ENCODE data around the gene HTR3B. TPM values are rescaled to one million over a fixed set of nuclear protein-coding genes. Genes with fewer than 3 reads are reported as not detected.
A peak's percentile ranks its signal among the peaks of the same experiment; 100 is the strongest.

The HTR3B gene
- total and polyA plus RNA-seq, 2 donors (not counting 1 experiment from before 2014, with no cell fraction given), result not detected

- Mint-ChIP-seq H3K9me3 (ENCODE audit: insufficient read depth) (no peaks in the 10 kb centered on the region), H3K27ac (peak overlapping the region; percentile 98), H3K4me3 (peak overlapping the region; percentile 98), H3K27me3 (no peaks in the 10 kb centered on the region), H3K4me1 (peaks cover 51% of the 10 kb centered on the region)
- WGBS (ENCODE audit: insufficient coverage), result 76% methylated on average over 18 of the region's 24 CpGs
- Histone ChIP-seq H3K4me3 (ENCODE audit: control extremely low read depth in 1 of 5, extremely low read depth in 1 of 5, insufficient read depth in 1 of 5, low read depth in 2 of 5, low read length in 4 of 5) (peak overlapping the region; percentile 45 to 90 (median 80)), H4K20me1 (ENCODE audit: control insufficient read depth, insufficient read depth, low read length, poor library complexity, severe bottlenecking) (peaks cover 18% of the 10 kb centered on the region), H3K36me3 (replicated peaks in 1 of 2; ENCODE audit: control extremely low read depth in 1 of 2, control insufficient read depth in 1 of 2, extremely low read depth in 1 of 2, insufficient read depth in 2 of 2, low read length in 1 of 2) (peaks cover 2 to 10% of the 10 kb centered on the region in 2 experiments), H3K79me2 (ENCODE audit: control insufficient read depth, insufficient read depth, low read length) (peaks cover 28% of the 10 kb centered on the region), H3K9me3 (ENCODE audit: control extremely low read depth in 1 of 3, control insufficient read depth in 2 of 3, insufficient read depth in 1 of 3, low read length in 2 of 3) (peaks cover 0 to 14% (median 0%) of the 10 kb centered on the region in 3 donors), H2AFZ (ENCODE audit: insufficient read depth, low read depth, low read length, poor library complexity, severe bottlenecking) (peak overlapping the region; percentile 89), H3K27ac (ENCODE audit: low read length in 2 of 2) (peak overlapping the region; percentile 76 to 87), H3K4me2 (replicated peaks; ENCODE audit: low read depth, low read length, poor library complexity, severe bottlenecking) (peak overlapping the region; percentile 76), H3K9ac (ENCODE audit: low read length) (peak overlapping the region; percentile 75), H3K4me1 (ENCODE audit: control insufficient read depth in 2 of 2, insufficient read depth in 2 of 2, low read length in 2 of 2) (peaks cover 25 to 46% of the 10 kb centered on the region in 2 donors), H3K27me3 (replicated peaks in 1 of 4; ENCODE audit: control extremely low read depth in 1 of 4, control insufficient read depth in 3 of 4, insufficient read depth in 4 of 4, low read length in 3 of 4) (no peaks in the 10 kb centered on the region)
- TF ChIP-seq EZH2 (IDR thresholded peaks at IDR 0.05; ENCODE audit: borderline replicate concordance, insufficient read depth, low read depth, low read length, poor library complexity, severe bottlenecking), result no peak
- TF ChIP-seq, protein P1, sequence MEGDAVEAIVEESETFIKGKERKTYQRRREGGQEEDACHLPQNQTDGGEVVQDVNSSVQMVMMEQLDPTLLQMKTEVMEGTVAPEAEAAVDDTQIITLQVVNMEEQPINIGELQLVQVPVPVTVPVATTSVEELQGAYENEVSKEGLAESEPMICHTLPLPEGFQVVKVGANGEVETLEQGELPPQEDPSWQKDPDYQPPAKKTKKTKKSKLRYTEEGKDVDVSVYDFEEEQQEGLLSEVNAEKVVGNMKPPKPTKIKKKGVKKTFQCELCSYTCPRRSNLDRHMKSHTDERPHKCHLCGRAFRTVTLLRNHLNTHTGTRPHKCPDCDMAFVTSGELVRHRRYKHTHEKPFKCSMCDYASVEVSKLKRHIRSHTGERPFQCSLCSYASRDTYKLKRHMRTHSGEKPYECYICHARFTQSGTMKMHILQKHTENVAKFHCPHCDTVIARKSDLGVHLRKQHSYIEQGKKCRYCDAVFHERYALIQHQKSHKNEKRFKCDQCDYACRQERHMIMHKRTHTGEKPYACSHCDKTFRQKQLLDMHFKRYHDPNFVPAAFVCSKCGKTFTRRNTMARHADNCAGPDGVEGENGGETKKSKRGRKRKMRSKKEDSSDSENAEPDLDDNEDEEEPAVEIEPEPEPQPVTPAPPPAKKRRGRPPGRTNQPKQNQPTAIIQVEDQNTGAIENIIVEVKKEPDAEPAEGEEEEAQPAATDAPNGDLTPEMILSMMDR (IDR thresholded peaks at IDR 0.05), result no peak
- ChIA-PET CTCF (interaction anchor here (0.5 to 2.3 kb wide), 4 partner anchors 20 to 70 kb away, joined by 5 to 14 read pairs (median 7); no protein-coding TSS in a partner anchor), POLR2A (no interaction called here)
- ATAC-seq (ENCODE audit: low read depth) (peak; percentile 3), DNase-seq (peak; percentile 20)
- intact Hi-C loops (cut with micrococcal nuclease), result loop anchor here (10.0 kb wide), 2 partner anchors 51 to 561 kb away; partner anchors contain the start of gene TTC12
Observed at GRCh38 chr11:113876074-113876797, 28.4 kb upstream of the HTR3B start.

All from B cell (primary cell).